SK-N-MC (cell line): ENCODE results near the gene NOXA1.

ENCODE experiments used
- EZH2 ChIP-seq: fragments of 200-600 bp; sonication (generic); IDR thresholded peaks from one replicate; pipeline ENCODE4 v1.6.1; 2017; ENCODE audit warnings: antibody characterized with exemption
- FOXP2 ChIP-seq: optimal IDR thresholded peaks from 2 replicates; pipeline ENCODE3; 2011; ENCODE audit warnings: mild to moderate bottlenecking, moderate library complexity; ENCODE audit not compliant: insufficient read depth; ENCODE audit errors: extremely low read length, control extremely low read depth
- POLR2AphosphoS5 ChIP-seq: IDR thresholded peaks from 2 replicates; pipeline ENCODE4 v1.6.1; 2012; ENCODE audit warnings: mild to moderate bottlenecking, low read depth, low read length, borderline replicate concordance

- TF ChIP-seq EZH2: no peak
- no peak for TF ChIP-seq POLR2AphosphoS5
- TF ChIP-seq FOXP2: no peak
Observed at GRCh38 chr9:137415451-137415850, 7.7 kb upstream of the NOXA1 start.
